IMR-90 (cell line): ENCODE results near the gene PRR14L.
"Not testable (repeated sequence)": the region's sequence is repeated elsewhere in the genome, so short reads cannot be mapped to it uniquely, and the experiment has no call there.

Source experiments
- BHLHE40 ChIP-seq: fragments of 150-350 bp; IDR thresholded peaks from 2 replicates; pipeline ENCODE4 v1.6.1; 2016; ENCODE audit warnings: mild to moderate bottlenecking, low read depth, low read length
- CEBPB ChIP-seq: IDR thresholded peaks from 2 replicates; pipeline ENCODE4 v1.6.1; 2012; ENCODE audit warnings: low read depth, low read length, improper control_type of control experiment
- FOS ChIP-seq: fragments of 150-350 bp; IDR thresholded peaks from 2 replicates; pipeline ENCODE4 v1.6.1; 2016; ENCODE audit warnings: low read depth, low read length
- MAFK ChIP-seq: IDR thresholded peaks from 2 replicates; pipeline ENCODE4 v1.6.1; 2012; ENCODE audit warnings: low read depth, low read length, improper control_type of control experiment
- MAZ ChIP-seq: IDR thresholded peaks from 2 replicates; pipeline ENCODE4 v1.6.1; 2012; ENCODE audit warnings: low read depth, mild to moderate bottlenecking, low read length, improper control_type of control experiment, moderate library complexity, borderline replicate concordance
- MXI1 ChIP-seq: IDR thresholded peaks from 2 replicates; pipeline ENCODE4 v1.6.1; 2012; ENCODE audit warnings: low read depth, mild to moderate bottlenecking, low read length, moderate library complexity, borderline replicate concordance
- POLR2A ChIP-seq: IDR thresholded peaks from 2 replicates; pipeline ENCODE4 v1.6.1; 2012; ENCODE audit warnings: mild to moderate bottlenecking, low read depth, low read length
- RAD21 ChIP-seq: IDR thresholded peaks from 2 replicates; pipeline ENCODE4 v1.6.1; 2012; ENCODE audit warnings: low read length, improper control_type of control experiment
- RCOR1 ChIP-seq: IDR thresholded peaks from 2 replicates; pipeline ENCODE4 v1.6.1; 2012; ENCODE audit warnings: mild to moderate bottlenecking, low read length, improper control_type of control experiment; ENCODE audit not compliant: insufficient replicate concordance
- RFX5 ChIP-seq: IDR thresholded peaks from 2 replicates; pipeline ENCODE4 v1.8.0; 2012; ENCODE audit warnings: low read depth, mild to moderate bottlenecking, low read length, moderate library complexity
- SMC3 ChIP-seq: fragments of 150-350 bp; IDR thresholded peaks from 2 replicates; pipeline ENCODE4 v1.6.1; 2016; ENCODE audit warnings: low read depth, mild to moderate bottlenecking, antibody characterized with exemption, low read length, moderate library complexity
- TF ChIP-seq, protein P1 (sequence below): conservative IDR thresholded peaks from 2 replicates; pipeline ENCODE4 v1.5.1; 2012; ENCODE audit warnings: mild to moderate bottlenecking, low read depth, low read length, improper control_type of control experiment
- TF ChIP-seq, protein P2 (sequence below): fragments of 150-350 bp; IDR thresholded peaks from 2 replicates; pipeline ENCODE4 v1.6.1; 2017; ENCODE audit warnings: mild to moderate bottlenecking, antibody characterized with exemption, low read length, low read depth

DNA sequence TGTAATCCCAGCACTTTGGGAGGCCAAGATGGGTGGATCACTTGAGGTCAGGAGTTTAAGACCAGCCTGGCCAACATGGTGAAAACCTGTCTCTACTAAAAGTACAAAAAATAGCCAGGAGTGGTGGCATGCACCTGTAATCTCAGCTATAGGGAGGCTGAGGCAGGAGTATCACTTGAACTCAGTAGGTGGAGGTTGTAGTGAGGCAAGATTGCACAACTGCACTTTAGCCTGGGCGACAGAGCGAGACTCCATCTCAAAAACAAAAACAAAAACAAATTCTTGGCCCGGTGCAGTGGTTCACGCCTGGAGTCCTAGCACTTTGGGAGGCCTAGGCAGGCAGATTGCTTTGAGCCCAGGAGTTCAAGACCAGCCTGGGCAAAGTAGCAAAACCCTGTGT, 81.1 kb downstream of the PRR14L start:
- TF ChIP-seq, protein P1, sequence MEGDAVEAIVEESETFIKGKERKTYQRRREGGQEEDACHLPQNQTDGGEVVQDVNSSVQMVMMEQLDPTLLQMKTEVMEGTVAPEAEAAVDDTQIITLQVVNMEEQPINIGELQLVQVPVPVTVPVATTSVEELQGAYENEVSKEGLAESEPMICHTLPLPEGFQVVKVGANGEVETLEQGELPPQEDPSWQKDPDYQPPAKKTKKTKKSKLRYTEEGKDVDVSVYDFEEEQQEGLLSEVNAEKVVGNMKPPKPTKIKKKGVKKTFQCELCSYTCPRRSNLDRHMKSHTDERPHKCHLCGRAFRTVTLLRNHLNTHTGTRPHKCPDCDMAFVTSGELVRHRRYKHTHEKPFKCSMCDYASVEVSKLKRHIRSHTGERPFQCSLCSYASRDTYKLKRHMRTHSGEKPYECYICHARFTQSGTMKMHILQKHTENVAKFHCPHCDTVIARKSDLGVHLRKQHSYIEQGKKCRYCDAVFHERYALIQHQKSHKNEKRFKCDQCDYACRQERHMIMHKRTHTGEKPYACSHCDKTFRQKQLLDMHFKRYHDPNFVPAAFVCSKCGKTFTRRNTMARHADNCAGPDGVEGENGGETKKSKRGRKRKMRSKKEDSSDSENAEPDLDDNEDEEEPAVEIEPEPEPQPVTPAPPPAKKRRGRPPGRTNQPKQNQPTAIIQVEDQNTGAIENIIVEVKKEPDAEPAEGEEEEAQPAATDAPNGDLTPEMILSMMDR: not testable (repeated sequence)
- TF ChIP-seq POLR2A, MAFK, SMC3, RCOR1, MXI1, CEBPB, BHLHE40, RFX5, MAZ, RAD21, FOS: not testable (repeated sequence)
- TF ChIP-seq, protein P2, sequence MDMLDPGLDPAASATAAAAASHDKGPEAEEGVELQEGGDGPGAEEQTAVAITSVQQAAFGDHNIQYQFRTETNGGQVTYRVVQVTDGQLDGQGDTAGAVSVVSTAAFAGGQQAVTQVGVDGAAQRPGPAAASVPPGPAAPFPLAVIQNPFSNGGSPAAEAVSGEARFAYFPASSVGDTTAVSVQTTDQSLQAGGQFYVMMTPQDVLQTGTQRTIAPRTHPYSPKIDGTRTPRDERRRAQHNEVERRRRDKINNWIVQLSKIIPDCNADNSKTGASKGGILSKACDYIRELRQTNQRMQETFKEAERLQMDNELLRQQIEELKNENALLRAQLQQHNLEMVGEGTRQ: not testable (repeated sequence)
